ENCODE results near the gene ITFG1. TPM values are rescaled to one million over a fixed set of nuclear protein-coding genes. Genes with fewer than 3 reads are reported as not detected.

Gene ITFG1
- total RNA-seq, 1 donor from 2014 or later = 66.3 TPM

DNA sequence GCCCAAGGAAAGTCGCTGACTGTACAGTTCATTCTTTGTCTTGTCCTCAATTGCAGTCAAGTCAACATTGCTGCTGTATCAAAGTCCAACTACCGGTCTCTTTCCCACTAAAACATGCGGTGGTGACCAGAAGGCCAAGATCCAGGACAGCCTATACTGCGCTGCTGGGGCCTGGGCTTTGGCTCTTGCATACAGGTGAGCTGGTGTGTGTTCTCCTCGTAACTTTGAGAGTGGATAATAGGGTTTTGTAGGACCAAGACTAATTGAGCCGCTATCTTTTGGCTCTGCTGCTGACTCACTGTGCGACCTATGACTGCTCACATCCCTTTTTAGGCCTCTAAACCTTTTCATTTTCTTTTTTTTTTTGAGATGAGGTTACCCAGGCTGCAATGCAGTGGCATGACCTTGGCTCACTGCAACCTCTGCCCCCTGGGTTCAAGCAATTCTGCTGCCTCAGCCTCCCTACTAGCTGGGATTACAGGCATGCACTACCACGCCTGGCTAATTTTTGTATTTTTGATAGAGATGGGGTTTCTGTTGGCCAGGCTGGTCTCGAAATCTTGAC, 38.9 kb upstream of the ITFG1 start:
- no peak for DNase-seq (ENCODE audit: low spot score)
- TF ChIP-seq, protein P1, sequence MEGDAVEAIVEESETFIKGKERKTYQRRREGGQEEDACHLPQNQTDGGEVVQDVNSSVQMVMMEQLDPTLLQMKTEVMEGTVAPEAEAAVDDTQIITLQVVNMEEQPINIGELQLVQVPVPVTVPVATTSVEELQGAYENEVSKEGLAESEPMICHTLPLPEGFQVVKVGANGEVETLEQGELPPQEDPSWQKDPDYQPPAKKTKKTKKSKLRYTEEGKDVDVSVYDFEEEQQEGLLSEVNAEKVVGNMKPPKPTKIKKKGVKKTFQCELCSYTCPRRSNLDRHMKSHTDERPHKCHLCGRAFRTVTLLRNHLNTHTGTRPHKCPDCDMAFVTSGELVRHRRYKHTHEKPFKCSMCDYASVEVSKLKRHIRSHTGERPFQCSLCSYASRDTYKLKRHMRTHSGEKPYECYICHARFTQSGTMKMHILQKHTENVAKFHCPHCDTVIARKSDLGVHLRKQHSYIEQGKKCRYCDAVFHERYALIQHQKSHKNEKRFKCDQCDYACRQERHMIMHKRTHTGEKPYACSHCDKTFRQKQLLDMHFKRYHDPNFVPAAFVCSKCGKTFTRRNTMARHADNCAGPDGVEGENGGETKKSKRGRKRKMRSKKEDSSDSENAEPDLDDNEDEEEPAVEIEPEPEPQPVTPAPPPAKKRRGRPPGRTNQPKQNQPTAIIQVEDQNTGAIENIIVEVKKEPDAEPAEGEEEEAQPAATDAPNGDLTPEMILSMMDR (IDR thresholded peaks at IDR 0.05; ENCODE audit: unreplicated experiment) = no peak
- H3K27me3 Mint-ChIP-seq (ENCODE audit: unreplicated experiment) = no peaks in the 10 kb centered on the region
- peaks cover 23% of the 10 kb centered on the region for H3K36me3 Mint-ChIP-seq (ENCODE audit: low read depth, unreplicated experiment)
- no peaks in the 10 kb centered on the region for H3K9me3 Mint-ChIP-seq (ENCODE audit: unreplicated experiment)
- H3K27ac Mint-ChIP-seq (ENCODE audit: unreplicated experiment) = no peak overlapping the region
- no peak overlapping the region for H3K4me3 Mint-ChIP-seq (ENCODE audit: unreplicated experiment)
- H3K4me1 Mint-ChIP-seq (ENCODE audit: unreplicated experiment) = no peaks in the 10 kb centered on the region

DNA sequence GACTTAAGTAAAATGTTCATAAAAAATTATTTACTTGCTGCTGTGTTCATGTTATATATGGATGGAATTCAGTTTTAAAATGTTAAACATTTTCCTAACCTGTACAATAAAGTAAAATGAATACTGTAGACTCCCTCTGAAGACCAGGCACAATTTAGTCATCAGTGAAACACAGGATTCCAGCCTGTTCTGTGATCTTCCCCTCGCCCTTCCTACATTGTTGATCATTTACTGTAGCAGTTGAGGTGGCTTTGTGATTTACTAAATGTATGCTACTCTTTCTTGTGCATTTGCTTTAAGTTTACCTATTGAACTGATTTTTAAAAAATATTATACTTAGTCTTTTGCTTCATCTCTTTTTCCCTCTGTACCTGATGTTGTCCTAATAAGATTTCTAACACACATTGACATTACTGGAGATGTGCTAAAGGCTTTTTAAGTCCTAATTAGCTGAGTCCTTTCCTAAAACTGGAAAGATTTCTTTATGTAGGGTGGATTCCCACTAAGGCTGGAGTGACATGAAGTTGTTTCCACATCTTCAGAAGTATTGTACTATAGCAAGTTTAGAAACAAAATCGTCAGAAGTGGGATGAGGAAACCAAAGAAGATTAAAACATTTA, 38.3 kb upstream of the ITFG1 start:
- TF ChIP-seq, protein P1 (IDR thresholded peaks at IDR 0.05; ENCODE audit: unreplicated experiment) = no peak
- H3K4me3 Mint-ChIP-seq (ENCODE audit: unreplicated experiment) = no peak overlapping the region
- H3K27ac Mint-ChIP-seq (ENCODE audit: unreplicated experiment) = no peak overlapping the region
- H3K36me3 Mint-ChIP-seq (ENCODE audit: low read depth, unreplicated experiment) = peaks cover 23% of the 10 kb centered on the region
- H3K4me1 Mint-ChIP-seq (ENCODE audit: unreplicated experiment) = peaks cover 3% of the 10 kb centered on the region
- no peaks in the 10 kb centered on the region for H3K9me3 Mint-ChIP-seq (ENCODE audit: unreplicated experiment)
- no peak for DNase-seq (ENCODE audit: low spot score)
- no peaks in the 10 kb centered on the region for H3K27me3 Mint-ChIP-seq (ENCODE audit: unreplicated experiment)

DNA sequence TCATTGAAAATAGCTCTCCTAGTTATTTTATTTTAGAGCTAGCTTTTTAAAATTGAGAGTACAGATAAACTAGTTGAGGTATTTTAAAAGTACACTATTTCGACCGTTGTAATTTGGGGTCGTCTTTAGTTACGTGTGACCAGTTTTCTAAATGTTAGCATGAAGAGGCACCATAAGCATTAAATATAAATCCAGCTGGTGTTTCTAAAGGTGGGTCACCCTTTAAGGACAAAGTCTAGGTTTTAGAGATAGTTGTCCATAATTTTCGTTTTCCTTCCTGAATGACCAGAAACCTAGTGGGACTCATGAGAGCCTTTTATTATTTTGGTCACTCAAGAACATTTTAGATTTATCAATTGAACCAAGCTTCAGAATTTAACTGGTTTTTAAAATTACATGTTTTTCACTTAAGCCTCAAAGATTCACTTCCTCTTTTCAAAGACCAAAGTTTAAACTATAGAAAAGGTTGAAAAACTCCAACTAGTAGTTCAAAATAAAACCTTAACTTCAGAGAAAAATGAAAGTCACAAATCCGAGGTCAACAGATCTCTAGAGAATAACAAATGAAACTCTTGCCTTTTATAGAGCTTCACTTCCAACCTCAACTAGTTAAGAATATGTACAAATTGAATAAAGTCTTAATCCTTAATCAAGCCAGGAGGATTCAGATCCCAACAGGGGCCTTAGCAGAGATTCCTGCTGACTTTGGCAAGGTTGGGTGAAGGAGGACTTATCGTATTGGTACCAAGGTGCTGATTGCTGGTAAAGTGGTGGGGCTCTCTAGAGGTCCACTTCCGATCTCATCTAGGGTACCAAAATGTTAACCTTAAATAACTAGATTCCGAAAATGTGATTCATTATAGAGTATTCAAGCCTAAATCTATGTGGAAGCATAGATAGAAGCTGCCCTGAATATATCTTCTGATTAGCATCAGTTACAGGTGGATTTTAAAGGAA, 32.8 kb upstream of the ITFG1 start:
- H3K9me3 Mint-ChIP-seq (ENCODE audit: unreplicated experiment) = peaks cover 4% of the 10 kb centered on the region

DNA sequence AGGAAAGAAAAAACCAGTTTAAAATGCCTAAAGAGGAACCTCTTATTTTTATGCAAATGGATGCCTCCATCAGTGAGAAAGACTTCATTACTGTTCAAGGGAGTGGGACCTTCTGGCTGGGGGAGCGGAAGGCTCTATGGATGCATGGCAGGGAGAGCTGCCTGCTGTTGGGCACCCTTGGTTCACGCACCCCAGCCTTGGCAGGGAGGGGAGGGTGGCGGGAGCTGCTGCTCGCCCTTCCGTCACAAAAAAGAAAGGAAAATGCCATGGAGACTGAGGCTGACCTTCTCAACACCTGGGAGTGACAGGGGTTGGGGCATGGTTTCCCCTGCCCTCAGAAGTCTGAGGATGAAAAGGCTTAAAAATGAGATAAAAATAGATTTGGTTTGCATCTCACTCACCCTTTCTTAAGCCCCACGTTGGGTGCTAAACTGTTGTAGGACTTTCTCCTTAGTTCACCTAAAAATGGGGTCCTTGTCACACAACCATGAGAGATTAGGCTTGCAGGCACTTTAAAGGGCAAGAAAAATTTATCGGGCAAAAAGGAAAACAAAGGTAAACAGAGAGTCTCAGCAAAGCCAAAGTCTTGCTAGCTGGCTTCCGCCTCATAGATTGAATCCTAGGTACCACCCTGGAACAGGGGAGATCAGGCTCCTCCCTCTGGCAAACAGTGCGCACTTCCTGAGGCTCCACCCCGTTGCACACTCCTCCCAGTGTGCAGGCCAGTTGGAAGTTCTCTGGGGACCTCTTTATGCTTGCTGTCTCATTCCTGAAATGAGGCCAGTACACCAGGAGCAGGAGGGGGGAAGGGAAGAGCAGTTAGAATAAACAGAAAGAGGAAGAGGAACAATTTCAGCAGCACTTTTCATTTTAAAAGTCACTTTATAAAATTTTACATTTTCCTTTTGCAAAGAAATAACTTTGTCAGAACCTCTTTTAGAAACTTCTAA, 31.8 kb upstream of the ITFG1 start:
- no peak for DNase-seq (ENCODE audit: low spot score)
- peaks cover 8% of the 10 kb centered on the region for H3K4me1 Mint-ChIP-seq (ENCODE audit: unreplicated experiment)
- peaks cover 1% of the 10 kb centered on the region for H3K27me3 Mint-ChIP-seq (ENCODE audit: unreplicated experiment)
- H3K9me3 Mint-ChIP-seq (ENCODE audit: unreplicated experiment) = peaks cover 4% of the 10 kb centered on the region
- no peak overlapping the region for H3K4me3 Mint-ChIP-seq (ENCODE audit: unreplicated experiment)
- no peak overlapping the region for H3K27ac Mint-ChIP-seq (ENCODE audit: unreplicated experiment)
- TF ChIP-seq, protein P1 (IDR thresholded peaks at IDR 0.05; ENCODE audit: unreplicated experiment) = no peak
- H3K36me3 Mint-ChIP-seq (ENCODE audit: low read depth, unreplicated experiment) = peaks cover 46% of the 10 kb centered on the region

More for the DNA sequence above, 32.8 kb upstream of the ITFG1 start:
- TF ChIP-seq, protein P1 (IDR thresholded peaks at IDR 0.05; ENCODE audit: unreplicated experiment) = no peak
- H3K4me1 Mint-ChIP-seq (ENCODE audit: unreplicated experiment) = peaks cover 8% of the 10 kb centered on the region
- DNase-seq (ENCODE audit: low spot score) = no peak
- peaks cover 1% of the 10 kb centered on the region for H3K27me3 Mint-ChIP-seq (ENCODE audit: unreplicated experiment)
- H3K27ac Mint-ChIP-seq (ENCODE audit: unreplicated experiment) = no peak overlapping the region
- H3K4me3 Mint-ChIP-seq (ENCODE audit: unreplicated experiment) = no peak overlapping the region
- peaks cover 41% of the 10 kb centered on the region for H3K36me3 Mint-ChIP-seq (ENCODE audit: low read depth, unreplicated experiment)
